Spleen (tissue), 7 donors: ENCODE measurements around the gene DNAH14.

ENCODE experiments used
- POLR2A ChIP-seq, 3 donors: fragments of 450-650 bp; IDR thresholded peaks; one replicate each; pipeline ENCODE4 v1.5.1; 2017; ENCODE audit warnings: antibody characterized with exemption in 3 of 3, mild to moderate bottlenecking in 1 of 3
- POLR2AphosphoS5 ChIP-seq, 3 donors: sonication (generic); formaldehyde crosslinking; IDR thresholded peaks; one replicate each; pipeline ENCODE4 v1.5.1; 2017; ENCODE audit warnings: antibody characterized with exemption in 3 of 3
- TF ChIP-seq, protein P1 (sequence below), 11 experiments: fragments of 200-600 bp in 7 of 11; fragments of 450-650 bp in 4 of 11; sonication (generic) in 4 of 11; IDR thresholded peaks in 8 of 11; conservative IDR thresholded peaks in 3 of 11; 1 replicate in 7 of 11; 2 replicates in 4 of 11; pipeline versions ENCODE4 v1.4.0 to v1.8.0; 2016 to 2021; ENCODE audit warnings: antibody characterized with exemption in 11 of 11, inconsistent platforms in 4 of 11, mild to moderate bottlenecking in 1 of 11
- donor health status: DM: no; HTN: no; CAD: no; lungs with moderate emphysema.
- donor health status: DM: no; HTN: no; CAD: no.
- donor health status: DM: no; HTN: no; CAD: no.

- TF ChIP-seq, protein P1, sequence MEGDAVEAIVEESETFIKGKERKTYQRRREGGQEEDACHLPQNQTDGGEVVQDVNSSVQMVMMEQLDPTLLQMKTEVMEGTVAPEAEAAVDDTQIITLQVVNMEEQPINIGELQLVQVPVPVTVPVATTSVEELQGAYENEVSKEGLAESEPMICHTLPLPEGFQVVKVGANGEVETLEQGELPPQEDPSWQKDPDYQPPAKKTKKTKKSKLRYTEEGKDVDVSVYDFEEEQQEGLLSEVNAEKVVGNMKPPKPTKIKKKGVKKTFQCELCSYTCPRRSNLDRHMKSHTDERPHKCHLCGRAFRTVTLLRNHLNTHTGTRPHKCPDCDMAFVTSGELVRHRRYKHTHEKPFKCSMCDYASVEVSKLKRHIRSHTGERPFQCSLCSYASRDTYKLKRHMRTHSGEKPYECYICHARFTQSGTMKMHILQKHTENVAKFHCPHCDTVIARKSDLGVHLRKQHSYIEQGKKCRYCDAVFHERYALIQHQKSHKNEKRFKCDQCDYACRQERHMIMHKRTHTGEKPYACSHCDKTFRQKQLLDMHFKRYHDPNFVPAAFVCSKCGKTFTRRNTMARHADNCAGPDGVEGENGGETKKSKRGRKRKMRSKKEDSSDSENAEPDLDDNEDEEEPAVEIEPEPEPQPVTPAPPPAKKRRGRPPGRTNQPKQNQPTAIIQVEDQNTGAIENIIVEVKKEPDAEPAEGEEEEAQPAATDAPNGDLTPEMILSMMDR (IDR thresholded peaks at IDR 0.05 in 8 of 11, conservative IDR thresholded peaks at IDR 0.05 in 3 of 11) = no peak
- TF ChIP-seq POLR2A (IDR thresholded peaks at IDR 0.05) (no peak), POLR2AphosphoS5 (IDR thresholded peaks at IDR 0.05) (no peak)
These were observed 114.8 kb downstream of the DNAH14 start for GRCh38 chr1:225044258-225044657.
